H1 (cell line): ENCODE results near the gene FAM174A. TPM values are rescaled to one million over a fixed set of nuclear protein-coding genes. Genes with fewer than 3 reads are reported as not detected.

Experiments used
- CTCF ChIA-PET: fragments of 300-600 bp; sonication (Branson Sonifier 250); formaldehyde crosslinking; loops from one replicate; lab custom pipeline; 2021; ENCODE audit not compliant: partially characterized antibody; lab: Charles Lee
- POLR2A ChIA-PET: fragments of 300-600 bp; sonication (Branson Sonifier 250); formaldehyde crosslinking; loops from one replicate; lab custom pipeline; 2021; ENCODE audit warnings: inconsistent platforms; ENCODE audit not compliant: partially characterized antibody; lab: Charles Lee
- DNase-seq, 2 experiments: peaks; one replicate each; pipeline versions ENCODE4 v3.0.0 to v3.0.0-alpha.2; 2010 to 2022; ENCODE audit warnings: low spot score in 2 of 2, low read depth in 1 of 2, mixed read lengths in 1 of 2
- FAIRE-seq: peaks from 2 replicates; lab custom pipeline; 2011; peaks lifted over from hg19 to GRCh38; lab: Jason Lieb, UNC
- H2AFZ ChIP-seq: 2 replicates; pipeline ENCODE4 v1.8.1; 2012; ENCODE audit warnings: low read length, inconsistent platforms
- H2AK5ac ChIP-seq: 2 replicates; pipeline ENCODE4 v1.6.1; 2013; ENCODE audit warnings: low read depth, low read length
- H2BK120ac ChIP-seq: replicated peaks from 2 replicates; pipeline ENCODE3; 2013; ENCODE audit warnings: low read depth, low read length, inconsistent platforms
- H2BK12ac ChIP-seq: 2 replicates; pipeline ENCODE4 v1.6.1; 2013; ENCODE audit warnings: low read depth, low read length
- H2BK15ac ChIP-seq: 2 replicates; pipeline ENCODE4 v1.6.1; 2013; ENCODE audit warnings: low read length
- H2BK20ac ChIP-seq: 2 replicates; pipeline ENCODE4 v1.6.1; 2013; ENCODE audit warnings: low read length
- H2BK5ac ChIP-seq: 2 replicates; pipeline ENCODE4 v1.6.1; 2013; ENCODE audit warnings: low read depth, low read length
- H3K14ac ChIP-seq: 2 replicates; pipeline ENCODE4 v1.6.1; 2013; ENCODE audit warnings: inconsistent platforms; ENCODE audit not compliant: insufficient read length
- H3K18ac ChIP-seq: 2 replicates; pipeline ENCODE4 v1.6.1; 2013; ENCODE audit warnings: low read length; ENCODE audit errors: extremely low read depth
- H3K23ac ChIP-seq: 2 replicates; pipeline ENCODE4 v1.6.1; 2013; ENCODE audit warnings: inconsistent platforms; ENCODE audit not compliant: insufficient read length
- H3K23me2 ChIP-seq: 2 replicates; pipeline ENCODE4 v1.6.1; 2013; ENCODE audit warnings: low read depth, low read length
- H3K27ac ChIP-seq: 2 replicates; pipeline ENCODE4 v1.6.1; 2011; ENCODE audit warnings: low read depth, low read length, inconsistent platforms
- H3K27me3 ChIP-seq, 4 experiments: replicated peaks in 1 of 4; 1 replicate in 1 of 4; 2 replicates in 3 of 4; pipeline versions ENCODE4 v1.6.1 to v1.8.1; 2011 to 2013; ENCODE audit warnings: low read length in 3 of 4, mild to moderate bottlenecking in 3 of 4, inconsistent platforms in 2 of 4, mixed read lengths in 2 of 4, moderate library complexity in 1 of 4; ENCODE audit not compliant: control insufficient read depth in 3 of 4, insufficient read depth in 3 of 4; ENCODE audit errors: extremely low read depth in 1 of 4
- H3K36me3 ChIP-seq, 4 experiments: 2 replicates each; pipeline versions ENCODE4 v1.6.1 to v1.8.1; 2011 to 2013; ENCODE audit warnings: mild to moderate bottlenecking in 4 of 4, low read length in 3 of 4, moderate library complexity in 2 of 4, control low read depth in 1 of 4, inconsistent platforms in 1 of 4; ENCODE audit not compliant: insufficient read depth in 4 of 4, control insufficient read depth in 2 of 4
- H3K4ac ChIP-seq: replicated peaks from 2 replicates; pipeline ENCODE3; 2013; ENCODE audit warnings: low read length, low read depth, mixed read lengths, inconsistent platforms; ENCODE audit not compliant: insufficient read length
- H3K4me1 ChIP-seq, 4 experiments: replicated peaks in 1 of 4; 1 replicate in 1 of 4; 2 replicates in 3 of 4; pipeline versions ENCODE4 v1.6.1 to v1.8.1; 2011 to 2013; ENCODE audit warnings: low read length in 3 of 4, inconsistent platforms in 2 of 4, mixed read lengths in 1 of 4; ENCODE audit not compliant: insufficient read depth in 4 of 4, control insufficient read depth in 3 of 4
- H3K4me2 ChIP-seq, 2 experiments: 2 replicates each; pipeline versions ENCODE4 v1.6.1 to v1.8.1; 2011 to 2013; ENCODE audit warnings: low read depth in 2 of 2, low read length in 2 of 2, control low read depth in 1 of 2, inconsistent platforms in 1 of 2, mild to moderate bottlenecking in 1 of 2; ENCODE audit not compliant: insufficient read depth in 1 of 2
- H3K4me3 ChIP-seq, 4 experiments: fragments of 200-600, 300-600 bp in 1 of 4; sonication (generic), shearing (Covaris generic), sonication (Bioruptor Twin) in 1 of 4; 2 replicates each; pipeline versions ENCODE4 v1.5.1 to v1.8.1; 2011 to 2016; ENCODE audit warnings: low read length in 4 of 4, low read depth in 3 of 4, control low read depth in 2 of 4, inconsistent platforms in 2 of 4, mild to moderate bottlenecking in 2 of 4, mixed read lengths in 1 of 4, moderate library complexity in 1 of 4; ENCODE audit not compliant: insufficient read depth in 2 of 4; ENCODE audit errors: extremely low read depth in 1 of 4
- H3K56ac ChIP-seq: replicated peaks from 2 replicates; pipeline ENCODE3; 2013; ENCODE audit warnings: low read depth, mild to moderate bottlenecking, mixed read lengths, low read length, inconsistent platforms; ENCODE audit not compliant: insufficient read length
- H3K79me1 ChIP-seq: 2 replicates; pipeline ENCODE4 v1.6.1; 2013; ENCODE audit warnings: low read depth, low read length, control low read depth
- H3K79me2 ChIP-seq, 2 experiments: 2 replicates each; pipeline versions ENCODE4 v1.6.1 to v1.8.1; 2012 to 2013; ENCODE audit warnings: low read length in 2 of 2, mild to moderate bottlenecking in 2 of 2, inconsistent platforms in 1 of 2; ENCODE audit not compliant: insufficient read depth in 2 of 2, control insufficient read depth in 1 of 2
- H3K9ac ChIP-seq, 4 experiments: replicated peaks in 1 of 4; 1 replicate in 1 of 4; 2 replicates in 3 of 4; pipeline versions ENCODE4 v1.6.1 to v1.8.1; 2011 to 2013; ENCODE audit warnings: low read depth in 3 of 4, low read length in 3 of 4, control low read depth in 2 of 4, mild to moderate bottlenecking in 2 of 4, moderate library complexity in 2 of 4, inconsistent platforms in 1 of 4; ENCODE audit errors: extremely low read depth in 1 of 4
- H3K9me3 ChIP-seq, 2 experiments: 2 replicates each; pipeline versions ENCODE4 v1.6.1 to v1.8.1; 2012 to 2013; ENCODE audit warnings: mild to moderate bottlenecking in 2 of 2, moderate library complexity in 2 of 2, control low read depth in 1 of 2, inconsistent platforms in 1 of 2, low read depth in 1 of 2, low read length in 1 of 2, mixed read lengths in 1 of 2; ENCODE audit not compliant: insufficient read depth in 2 of 2
- H4K20me1 ChIP-seq, 2 experiments: replicated peaks in 1 of 2; 2 replicates each; pipeline versions ENCODE3 to v1.8.1; 2011 to 2013; ENCODE audit warnings: inconsistent platforms in 2 of 2, low read length in 2 of 2, mild to moderate bottlenecking in 1 of 2; ENCODE audit not compliant: insufficient read depth in 2 of 2, control insufficient read depth in 1 of 2
- H4K5ac ChIP-seq: 2 replicates; pipeline ENCODE4 v1.6.1; 2013; ENCODE audit warnings: low read length, low read depth, mixed read lengths, inconsistent platforms; ENCODE audit not compliant: insufficient read length
- H4K8ac ChIP-seq: 2 replicates; pipeline ENCODE4 v1.8.0; 2013; ENCODE audit warnings: mild to moderate bottlenecking, moderate library complexity, low read length, inconsistent platforms; ENCODE audit not compliant: insufficient read depth; ENCODE audit errors: extremely low read depth
- H4K91ac ChIP-seq: replicated peaks from 2 replicates; pipeline ENCODE3; 2013; ENCODE audit warnings: low read length, mixed read lengths, inconsistent platforms; ENCODE audit not compliant: insufficient read length
- ASH2L ChIP-seq: fragments of 200-600, 300-600 bp; sonication (generic); IDR thresholded peaks from one replicate; pipeline ENCODE4 v1.7.1; 2017; ENCODE audit warnings: low read length
- CBX5 ChIP-seq: fragments of 300-800, 300-1000 bp; sonication (generic); IDR thresholded peaks from 2 replicates; pipeline ENCODE4 v1.7.1; 2016; ENCODE audit warnings: antibody characterized with exemption, low read length, low read depth
- CHD2 ChIP-seq: IDR thresholded peaks from 2 replicates; pipeline ENCODE4 v1.6.1; 2012; ENCODE audit warnings: low read length, improper control_type of control experiment
- GTF2F1 ChIP-seq: IDR thresholded peaks from 2 replicates; pipeline ENCODE4 v1.6.1; 2012; ENCODE audit warnings: low read depth, low read length, improper control_type of control experiment, borderline replicate concordance
- JUND ChIP-seq: IDR thresholded peaks from 2 replicates; pipeline ENCODE4 v1.6.1; 2011; ENCODE audit warnings: mild to moderate bottlenecking, improper control_type of control experiment, low read length
- KDM5A ChIP-seq: fragments of 200-600 bp; IDR thresholded peaks from 2 replicates; pipeline ENCODE4 v1.7.1; 2012; ENCODE audit warnings: mild to moderate bottlenecking, low read length, inconsistent platforms, mixed read lengths
- NRF1 ChIP-seq: IDR thresholded peaks from 2 replicates; pipeline ENCODE4 v1.6.1; 2011; ENCODE audit warnings: mild to moderate bottlenecking, low read depth, low read length, improper control_type of control experiment
- RFX5 ChIP-seq: IDR thresholded peaks from 2 replicates; pipeline ENCODE4 v1.6.1; 2011; ENCODE audit warnings: low read depth, low read length, improper control_type of control experiment, borderline replicate concordance
- RNF2 ChIP-seq: fragments of 200-900, 300-1000 bp; sonication (generic); IDR thresholded peaks from 2 replicates; pipeline ENCODE4 v1.7.1; 2016; ENCODE audit warnings: borderline replicate concordance, low read depth, mild to moderate bottlenecking, antibody characterized with exemption, low read length; ENCODE audit not compliant: poor library complexity, severe bottlenecking; ENCODE audit errors: missing control alignments
- SP1 ChIP-seq: IDR thresholded peaks from 2 replicates; pipeline ENCODE4 v1.6.1; 2011; ENCODE audit warnings: low read depth, low read length
- SRF ChIP-seq: IDR thresholded peaks from 2 replicates; pipeline ENCODE4 v1.6.1; 2011; ENCODE audit warnings: mild to moderate bottlenecking, low read depth, low read length, moderate library complexity
- TBP ChIP-seq: IDR thresholded peaks from 2 replicates; pipeline ENCODE4 v1.6.1; 2011; ENCODE audit warnings: low read depth, low read length, improper control_type of control experiment
- TCF12 ChIP-seq: IDR thresholded peaks from 2 replicates; pipeline ENCODE4 v1.6.1; 2011; ENCODE audit warnings: low read depth, mild to moderate bottlenecking, low read length
- WGBS, 2 experiments: shearing (Covaris generic) in 1 of 2; methylation state at CpG; one replicate each; pipeline versions ENCODE4 v1.1.6 to v1.1.7; 2013 to 2015; ENCODE audit warnings: low lambda C conversion rate in 2 of 2, mixed read lengths in 2 of 2, inconsistent platforms in 1 of 2, low coverage in 1 of 2, missing lambda C conversion rate in 1 of 2; ENCODE audit not compliant: insufficient replicate concordance in 2 of 2, insufficient coverage in 1 of 2, insufficient read length in 1 of 2; ENCODE audit errors: extremely low coverage in 1 of 2, missing lambda C conversion rate in 1 of 2; 5-methylcytosine and 5-hydroxymethylcytosine counted together
- polyA plus RNA-seq, 7 experiments: library from polyadenylated mRNA; depleted of rRNA in 3 of 7; stranded (reverse) in 5 of 7; unstranded in 2 of 7; fragments of >200 nt in 5 of 7; fragments of 200-250 nt in 2 of 7; gene quantifications; 1 replicate in 5 of 7; 2 replicates in 1 of 7; 4 replicates in 1 of 7; pipeline versions ENCODE4 v1.2.1 to v1.2.3, GENCODE V29; 2011 to 2013; ENCODE audit warnings: missing spikeins in 2 of 7, mixed read lengths in 2 of 7
- total RNA-seq: library from RNA; stranded (reverse); fragmentation: NEBNext Ultra II Directional; extraction: Animal tissue kit (Norgen Biotek cat#: 25700); gene quantifications from 2 replicates; pipeline ENCODE4 v1.2.1, GENCODE V29; 2021
- TF ChIP-seq, protein P1 (sequence below): IDR thresholded peaks from 2 replicates; pipeline ENCODE4 v1.6.1; 2012; ENCODE audit warnings: inconsistent platforms
- TF ChIP-seq, protein P2 (sequence below): IDR thresholded peaks from 2 replicates; pipeline ENCODE4 v1.6.1; 2012; ENCODE audit warnings: inconsistent platforms

The FAM174A gene
- total and polyA plus RNA-seq, 2 of the 8 experiments (the other 6 are each of a cell fraction or from before 2014, with no cell fraction given), result 3.9 to 5.3 TPM

- H3K23ac ChIP-seq, result no peak overlapping the region
- no peak for FAIRE-seq
- CTCF ChIA-PET, result no interaction called here
- TF ChIP-seq RFX5 (no peak), SP1 (no peak), RNF2 (no peak), TBP (no peak), GTF2F1 (no peak), TCF12 (no peak), SRF (no peak), JUND (no peak), CHD2 (no peak), CBX5 (no peak), ASH2L (no peak), KDM5A (no peak), NRF1 (no peak)
- TF ChIP-seq, protein P1, sequence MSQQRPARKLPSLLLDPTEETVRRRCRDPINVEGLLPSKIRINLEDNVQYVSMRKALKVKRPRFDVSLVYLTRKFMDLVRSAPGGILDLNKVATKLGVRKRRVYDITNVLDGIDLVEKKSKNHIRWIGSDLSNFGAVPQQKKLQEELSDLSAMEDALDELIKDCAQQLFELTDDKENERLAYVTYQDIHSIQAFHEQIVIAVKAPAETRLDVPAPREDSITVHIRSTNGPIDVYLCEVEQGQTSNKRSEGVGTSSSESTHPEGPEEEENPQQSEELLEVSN, result no peak
- TF ChIP-seq, protein P2, sequence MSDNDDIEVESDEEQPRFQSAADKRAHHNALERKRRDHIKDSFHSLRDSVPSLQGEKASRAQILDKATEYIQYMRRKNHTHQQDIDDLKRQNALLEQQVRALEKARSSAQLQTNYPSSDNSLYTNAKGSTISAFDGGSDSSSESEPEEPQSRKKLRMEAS, result no peak
Observed at GRCh38 chr5:100616981-100617380, 81.8 kb downstream of the FAM174A start.

More at GRCh38 chr5:100616981-100617380, 81.8 kb downstream of the FAM174A start:
- Histone ChIP-seq H2BK20ac (no peak overlapping the region), H3K4me2 (no peak overlapping the region), H2BK5ac (no peak overlapping the region), H2BK12ac (no peak overlapping the region), H3K4ac (no peak overlapping the region), H2BK15ac (no peak overlapping the region), H3K79me1 (no peaks in the 10 kb centered on the region), H4K91ac (no peak overlapping the region), H3K4me3 (no peak overlapping the region), H3K9ac (no peak overlapping the region), H4K8ac (no peak overlapping the region), H3K14ac (no peak overlapping the region), H3K9me3 (peaks cover 0 to 3% of the 10 kb centered on the region in 2 experiments; a peak in 1 of 4 replicates), H3K27ac (no peak overlapping the region), H3K36me3 (0 out of 8 replicates have a peak, but pooled peaks cover 0 to 2% (median 0%) of the 10 kb centered on the region in 4 experiments), H2BK120ac (no peak overlapping the region), H3K4me1 (no peaks in the 10 kb centered on the region), H2AFZ (no peak overlapping the region), H2AK5ac (no peak overlapping the region), H3K23me2 (no peaks in the 10 kb centered on the region), H4K20me1 (no peaks in the 10 kb centered on the region), H3K18ac (no peak overlapping the region), H3K79me2 (no peaks in the 10 kb centered on the region), H3K27me3 (no peaks in the 10 kb centered on the region), H3K56ac (no peak overlapping the region), H4K5ac (no peak overlapping the region)
- DNase-seq, result no peak
- 97% methylated on average over 3 of the region's 3 CpGs; no CpG with 5 or more reads in 1 of the 2 experiments for WGBS, 2 experiments
- POLR2A ChIA-PET, result no interaction called here
